GM19455 (cell line): ENCODE data around the gene THEMIS.
"Not testable (repeated sequence)": the region's sequence is repeated elsewhere in the genome, so short reads cannot be mapped to it uniquely, and the experiment has no call there.

Experiments used
- ATAC-seq: cut with Tn5 transposase; IDR thresholded peaks from one replicate; pipeline ENCODE4 v1.9.1; 2021; ENCODE audit not compliant: unreplicated experiment

Gene THEMIS

DNA sequence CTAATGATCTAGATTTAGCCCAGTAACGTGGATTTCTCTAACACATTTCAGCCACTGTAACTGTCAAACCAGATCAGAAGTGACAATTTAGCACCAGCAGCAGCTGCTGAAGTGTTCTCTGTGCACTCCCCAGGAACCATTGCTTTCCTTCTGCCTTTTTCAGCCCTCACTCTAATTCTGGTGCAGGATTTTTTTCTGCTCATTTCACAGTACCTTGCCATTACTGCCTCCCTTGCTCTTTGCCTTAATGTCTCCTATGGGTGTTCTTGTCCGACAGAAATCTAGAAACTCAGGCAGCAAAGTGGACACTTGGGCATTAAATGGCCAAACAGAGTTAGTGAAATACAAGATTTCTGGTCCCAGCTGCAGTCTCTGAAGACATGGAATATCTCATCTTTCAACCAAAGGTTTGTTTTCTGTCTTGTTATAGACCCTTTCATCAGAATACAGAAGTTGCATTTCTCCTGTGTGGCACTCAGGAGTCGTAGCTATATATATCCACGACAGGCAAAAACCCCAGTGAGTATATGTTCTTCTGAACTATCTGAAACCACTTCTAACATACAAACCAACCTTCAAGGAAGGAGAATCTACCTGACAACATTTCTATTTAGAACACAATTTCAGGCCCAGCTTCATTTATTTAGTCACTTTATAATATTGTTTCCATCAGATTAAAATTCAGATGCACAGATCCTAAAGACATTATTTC, 92.9 kb downstream of the THEMIS start:
- ATAC-seq: no peak

DNA sequence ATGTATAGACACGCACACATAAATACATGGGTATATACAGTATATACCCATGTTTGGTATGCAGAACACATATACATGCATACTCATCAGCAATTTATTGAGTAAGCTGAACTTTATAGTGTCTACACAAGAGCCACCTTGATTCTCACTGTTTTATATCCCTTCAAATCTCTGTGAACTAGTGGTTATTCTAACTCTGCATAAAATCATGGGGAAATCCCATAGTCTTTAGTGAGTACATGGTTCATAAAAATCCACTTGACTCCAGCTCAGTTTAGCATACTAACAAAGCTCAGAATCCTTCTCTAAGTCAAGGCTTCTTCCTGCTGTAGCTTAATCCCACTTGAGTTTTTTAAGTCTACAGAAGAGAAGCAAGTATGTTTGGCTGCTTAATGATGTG, 104.1 kb downstream of the THEMIS start:
- ATAC-seq: no peak

GRCh38 chr6:127794405-127794804, 106.5 kb downstream of the THEMIS start:
- ATAC-seq: no peak

DNA sequence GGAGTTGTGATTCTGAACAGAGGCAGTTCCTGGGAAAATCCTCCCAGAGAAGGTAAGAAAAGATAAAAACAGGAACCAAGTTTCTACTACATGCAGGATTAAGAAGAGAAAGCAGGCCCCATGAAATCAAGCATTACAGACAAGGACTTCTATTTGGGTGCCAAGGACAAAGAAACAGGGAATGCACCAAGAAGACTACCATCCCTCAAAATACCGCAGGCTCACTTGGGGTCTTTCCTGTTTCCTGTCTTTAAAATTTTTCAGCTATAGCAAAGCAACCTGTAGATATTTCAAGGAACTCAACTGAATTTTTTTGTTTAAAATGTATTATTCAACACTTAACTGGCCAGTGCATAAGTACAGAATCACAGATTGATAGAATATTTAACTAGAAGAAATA, 107.5 kb downstream of the THEMIS start:
- no peak for ATAC-seq

GRCh38 chr6:127792616-127793015, 108.2 kb downstream of the THEMIS start:
- no peak for ATAC-seq

- ATAC-seq: no peak
Observed at GRCh38 chr6:127791779-127792528, 108.9 kb downstream of the THEMIS start.

- ATAC-seq: no peak
Observed at GRCh38 chr6:127790571-127790970, 110.3 kb downstream of the THEMIS start.

- ATAC-seq: no peak
Observed at GRCh38 chr6:127786109-127786508, 114.7 kb downstream of the THEMIS start.

DNA sequence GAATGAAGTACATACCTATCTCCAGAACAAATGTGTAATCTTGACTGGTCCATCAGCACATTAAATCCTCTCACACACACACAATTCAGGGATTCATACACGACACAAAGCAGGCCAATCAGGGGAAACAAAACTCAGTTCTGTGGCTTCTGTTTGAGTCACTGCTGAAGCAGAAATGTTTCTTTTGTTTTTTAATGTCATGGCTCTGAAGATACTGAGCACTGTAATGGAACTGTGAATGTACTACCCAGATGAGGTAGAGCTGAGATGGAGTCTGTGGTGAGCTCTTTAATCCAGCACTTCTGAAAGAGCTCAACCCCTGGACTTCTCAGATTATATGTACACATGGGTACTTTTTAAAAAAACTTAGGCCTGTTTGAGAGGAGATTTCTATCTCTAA, 116.4 kb downstream of the THEMIS start:
- ATAC-seq: no peak

- ATAC-seq: not testable (repeated sequence)
Observed at GRCh38 chr6:127781636-127782272, 119.1 kb downstream of the THEMIS start.

GRCh38 chr6:127776320-127776719, 124.5 kb downstream of the THEMIS start:
- no peak for ATAC-seq

- no peak for ATAC-seq
Observed at GRCh38 chr6:127775371-127775770, 125.5 kb downstream of the THEMIS start.

- no peak for ATAC-seq
Observed at GRCh38 chr6:127768745-127769144, 132.1 kb downstream of the THEMIS start.

GRCh38 chr6:127768223-127768622, 132.6 kb downstream of the THEMIS start:
- ATAC-seq: no peak

DNA sequence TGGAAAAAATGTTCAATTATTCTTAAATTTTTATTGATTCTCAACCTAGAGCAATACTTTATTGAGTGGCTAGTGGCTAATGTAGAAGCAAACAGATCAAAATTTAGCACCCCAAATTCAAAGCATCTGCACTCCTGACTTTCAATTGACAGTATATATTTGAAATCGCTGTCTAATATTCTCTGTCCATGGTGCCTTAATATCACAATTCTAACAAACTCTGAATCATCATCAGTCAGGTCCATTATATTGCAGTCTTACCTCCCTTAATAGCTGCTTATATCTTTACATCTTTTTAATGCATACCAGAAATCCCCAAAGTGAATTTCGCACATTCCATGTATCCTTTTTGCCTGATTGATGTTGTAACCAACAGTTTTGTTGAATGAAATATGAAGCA, 134.9 kb downstream of the THEMIS start:
- ATAC-seq: no peak

DNA sequence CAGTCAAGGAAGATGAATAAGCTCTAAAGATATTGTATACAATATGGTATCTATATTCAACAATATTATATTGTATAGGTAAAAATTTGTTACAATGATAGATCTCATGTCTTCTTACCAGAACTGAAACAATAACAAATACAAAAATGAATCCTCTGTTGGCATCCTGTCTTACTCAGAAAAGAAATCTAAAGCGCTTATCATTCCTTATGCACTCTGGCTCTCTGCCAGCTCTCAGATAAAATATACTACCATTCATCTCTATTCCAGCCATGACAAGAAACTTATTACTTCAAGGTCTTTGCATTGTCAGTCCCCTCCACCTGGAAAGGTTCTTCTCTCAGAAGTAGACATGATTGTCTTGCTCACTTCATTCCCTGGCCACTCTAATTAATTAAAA, 138.6 kb downstream of the THEMIS start:
- no peak for ATAC-seq

DNA sequence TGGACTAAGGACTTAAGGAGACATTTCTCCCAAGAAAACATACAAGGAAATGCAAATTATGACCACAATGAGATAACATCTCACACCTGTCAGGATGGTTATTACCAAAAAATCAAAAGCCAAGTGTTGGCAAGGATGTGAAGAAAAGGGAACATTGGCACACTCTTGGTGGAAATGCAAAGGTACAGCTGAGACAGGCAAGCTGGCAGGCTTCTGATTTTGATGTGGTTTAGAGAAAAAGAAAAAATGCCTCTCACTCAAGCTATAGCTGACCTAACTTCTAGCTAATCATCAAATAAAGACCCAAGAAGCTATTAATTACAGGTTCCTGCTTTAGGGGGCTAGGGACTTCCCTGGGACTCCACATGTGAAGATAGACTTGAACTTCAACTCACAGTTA, 139.8 kb downstream of the THEMIS start:
- ATAC-seq: no peak

DNA sequence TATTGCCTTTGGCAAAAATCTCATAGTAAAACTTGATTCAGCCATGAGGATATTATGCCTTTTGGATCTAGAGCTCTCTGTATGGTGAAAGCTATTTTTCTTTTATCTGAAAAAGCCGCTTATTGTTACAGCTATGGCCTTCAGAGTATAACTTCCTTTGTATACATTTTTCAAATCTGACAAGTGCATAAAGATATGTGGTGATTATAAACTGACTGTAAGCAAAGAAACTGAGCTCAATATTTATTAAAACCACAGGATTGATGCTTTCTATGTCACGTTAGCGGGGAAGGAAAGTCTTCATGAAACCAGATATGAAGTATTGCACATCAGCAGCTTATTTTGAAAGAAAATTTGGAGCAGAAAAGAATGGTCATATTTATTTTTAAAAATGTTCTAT, 151.8 kb downstream of the THEMIS start:
- no peak for ATAC-seq

DNA sequence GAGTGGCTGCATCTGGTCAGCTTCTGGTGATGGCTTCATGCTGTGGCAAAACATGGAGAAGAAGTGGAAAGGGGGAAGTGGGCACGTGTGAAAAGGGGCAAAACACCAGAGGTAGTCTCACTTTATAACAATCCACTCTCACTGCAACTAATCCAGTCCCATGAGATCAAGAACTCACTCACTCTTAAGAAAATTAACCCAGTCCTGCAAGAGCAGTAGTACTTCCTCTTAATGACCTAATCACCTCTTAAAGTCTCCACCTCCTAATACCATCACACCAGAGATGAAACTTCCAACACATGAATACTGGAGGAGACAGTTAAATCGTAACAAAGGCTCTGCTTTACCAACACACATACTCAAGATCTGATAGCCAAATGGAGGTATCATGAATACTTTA, 152.6 kb downstream of the THEMIS start:
- ATAC-seq: no peak

DNA sequence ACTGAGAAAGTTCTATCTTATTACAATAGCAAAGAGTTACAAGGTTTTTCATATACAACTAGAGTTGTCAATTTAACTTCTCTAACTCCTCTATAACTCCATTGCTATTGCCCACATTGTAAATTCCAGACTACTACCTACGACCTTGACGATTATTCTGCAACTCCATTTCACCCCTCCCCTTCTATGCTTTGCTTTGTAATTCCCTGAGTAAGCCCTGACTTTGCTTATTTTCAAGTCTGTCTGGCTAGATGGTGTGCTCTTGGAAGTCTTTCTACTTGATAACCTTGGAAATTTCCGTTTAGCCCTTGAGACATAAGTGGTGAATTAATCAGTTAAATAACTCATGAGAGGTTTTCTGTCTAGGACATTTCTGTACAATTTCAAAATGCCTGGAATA, 162.4 kb downstream of the THEMIS start:
- ATAC-seq: no peak

DNA sequence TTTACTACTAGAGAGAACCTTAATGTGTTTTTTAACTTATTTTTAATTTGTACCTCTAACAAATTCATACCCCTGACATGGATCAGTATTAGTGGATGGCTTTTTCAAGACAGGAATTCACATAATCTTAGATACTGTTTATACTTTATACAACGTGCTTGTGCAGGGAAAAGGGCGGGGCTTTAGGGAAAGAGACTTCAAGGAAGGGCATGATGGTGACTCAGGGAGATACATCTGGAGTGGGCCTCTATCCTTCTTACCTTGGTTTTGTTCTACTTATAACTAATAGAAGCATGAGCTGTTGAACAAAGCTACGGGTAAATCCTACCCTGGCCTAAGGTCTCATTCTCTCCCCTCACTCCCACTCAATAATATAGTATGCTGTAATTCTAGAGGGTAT, 163.1 kb downstream of the THEMIS start:
- no peak for ATAC-seq

GRCh38 chr6:127737009-127737486, 163.8 kb downstream of the THEMIS start:
- peak; percentile 92 for ATAC-seq
